Heart left ventricle (tissue), 13 donors: Measurements from ENCODE around the gene CPLX1.

Source experiments
- POLR2A ChIP-seq, 2 donors: fragments of 450-650 bp; IDR thresholded peaks; one replicate each; pipeline ENCODE4 v1.6.1; 2017; ENCODE audit warnings: antibody characterized with exemption in 2 of 2, mild to moderate bottlenecking in 2 of 2, moderate library complexity in 2 of 2
- TF ChIP-seq, protein P1 (sequence below), 12 donors: fragments of 200-600 bp; sonication (generic) in 4 of 12; IDR thresholded peaks; one replicate each; pipeline versions ENCODE4 v1.5.0 to v1.8.0; 2018 to 2022; ENCODE audit warnings: antibody characterized with exemption in 12 of 12, mild to moderate bottlenecking in 5 of 12
- donor health status: ischemic (EF 13 %, LVEDD 7.1; RV severe dilation, severe dysfunction).
- donor health status: DM: no; HTN: yes; CAD: no.
- donor health status: DM: no; HTN: no; CAD: no.
- donor health status: ischemic (EF 25% LVEDD 6.9; RV normal size, moderate dysfunction).
- donor health status: ischemic (EF 25% LVEDD 5.7; RV mildly dilated, moderate dysfunction).
- donor health status: ischemic (EF 35%, LVEDD 5.7; RV mildly dilated, moderate dysfunction).
- donor health status: nonischemic (EF 11% LVEDD 7.7; RV severe dilation, severe dysfunction).
- donor health status: DM: yes; HTN: yes; CAD: no.
- donor health status: PGD.
- donor health status: ischemic (EF 29% LVEDD 5.4; RV normal size, mild dysfunction).
- donor health status: nonischemic (EF 23%, LVEDD 6.1; RV moderate dilation, normal function).

DNA sequence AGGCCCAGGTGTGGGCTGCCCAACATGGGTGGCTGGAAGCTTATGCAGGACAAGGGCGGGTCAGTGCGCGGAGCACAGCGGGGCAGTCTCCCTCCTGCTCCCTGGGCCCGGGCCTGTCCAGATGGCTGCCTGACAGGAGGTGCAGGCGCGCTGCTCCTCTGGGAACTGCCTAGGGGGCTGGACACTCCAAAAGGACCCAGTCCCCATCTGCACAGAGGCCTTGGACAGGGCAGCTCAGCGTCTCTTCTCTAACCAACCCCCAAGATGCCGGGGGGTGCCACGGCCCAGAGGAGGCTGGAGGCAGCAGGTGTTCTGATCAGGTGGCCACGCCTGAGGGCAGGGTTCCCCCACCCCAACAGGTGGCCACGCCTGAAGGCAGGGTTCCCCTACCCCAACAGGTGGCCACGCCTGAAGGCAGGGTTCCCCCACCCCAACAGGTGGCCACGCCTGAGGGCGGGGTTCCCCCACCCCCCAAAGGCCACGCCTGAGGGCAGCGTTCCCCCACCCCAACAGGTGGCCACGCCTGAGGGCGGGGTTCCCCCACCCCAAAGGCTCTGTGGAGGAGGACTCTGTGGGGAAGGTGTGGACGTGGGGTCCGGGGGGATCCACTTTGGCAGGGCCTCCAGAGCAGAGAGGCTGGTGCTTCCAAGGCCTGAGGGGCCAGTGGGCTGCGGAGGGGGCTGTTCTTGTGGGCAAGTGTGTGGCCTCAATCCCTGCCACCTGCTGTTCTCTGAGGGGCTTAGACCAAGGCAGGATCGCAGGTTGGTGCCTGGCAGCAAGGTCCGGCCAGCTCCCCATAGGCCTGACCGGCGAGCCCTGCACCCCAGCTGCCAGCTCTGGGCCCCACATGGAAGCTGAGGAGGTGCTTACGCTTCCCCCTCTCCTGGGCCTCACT is 36.1 kb downstream of the CPLX1 start:
- TF ChIP-seq, protein P1, sequence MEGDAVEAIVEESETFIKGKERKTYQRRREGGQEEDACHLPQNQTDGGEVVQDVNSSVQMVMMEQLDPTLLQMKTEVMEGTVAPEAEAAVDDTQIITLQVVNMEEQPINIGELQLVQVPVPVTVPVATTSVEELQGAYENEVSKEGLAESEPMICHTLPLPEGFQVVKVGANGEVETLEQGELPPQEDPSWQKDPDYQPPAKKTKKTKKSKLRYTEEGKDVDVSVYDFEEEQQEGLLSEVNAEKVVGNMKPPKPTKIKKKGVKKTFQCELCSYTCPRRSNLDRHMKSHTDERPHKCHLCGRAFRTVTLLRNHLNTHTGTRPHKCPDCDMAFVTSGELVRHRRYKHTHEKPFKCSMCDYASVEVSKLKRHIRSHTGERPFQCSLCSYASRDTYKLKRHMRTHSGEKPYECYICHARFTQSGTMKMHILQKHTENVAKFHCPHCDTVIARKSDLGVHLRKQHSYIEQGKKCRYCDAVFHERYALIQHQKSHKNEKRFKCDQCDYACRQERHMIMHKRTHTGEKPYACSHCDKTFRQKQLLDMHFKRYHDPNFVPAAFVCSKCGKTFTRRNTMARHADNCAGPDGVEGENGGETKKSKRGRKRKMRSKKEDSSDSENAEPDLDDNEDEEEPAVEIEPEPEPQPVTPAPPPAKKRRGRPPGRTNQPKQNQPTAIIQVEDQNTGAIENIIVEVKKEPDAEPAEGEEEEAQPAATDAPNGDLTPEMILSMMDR (IDR thresholded peaks at IDR 0.05) = no peak
- TF ChIP-seq POLR2A (IDR thresholded peaks at IDR 0.05) = no peak
